AG10803 (cell line): ENCODE results near the gene PPP1R9A.
A peak's percentile ranks its signal among the peaks of the same experiment; 100 is the strongest.

Source experiments
- DNase-seq: peaks from one replicate; pipeline ENCODE4 v3.0.0; 2010; ENCODE audit warnings: low read depth
- H3K4me3 ChIP-seq: 2 replicates; pipeline ENCODE4 v1.5.1; 2011; ENCODE audit warnings: mild to moderate bottlenecking, low read length, control low read depth
- TF ChIP-seq, protein P1 (sequence below): conservative IDR thresholded peaks from 2 replicates; pipeline ENCODE4 v1.5.1; 2011; ENCODE audit warnings: mild to moderate bottlenecking, low read length, control low read depth, inconsistent platforms

The PPP1R9A gene

DNA sequence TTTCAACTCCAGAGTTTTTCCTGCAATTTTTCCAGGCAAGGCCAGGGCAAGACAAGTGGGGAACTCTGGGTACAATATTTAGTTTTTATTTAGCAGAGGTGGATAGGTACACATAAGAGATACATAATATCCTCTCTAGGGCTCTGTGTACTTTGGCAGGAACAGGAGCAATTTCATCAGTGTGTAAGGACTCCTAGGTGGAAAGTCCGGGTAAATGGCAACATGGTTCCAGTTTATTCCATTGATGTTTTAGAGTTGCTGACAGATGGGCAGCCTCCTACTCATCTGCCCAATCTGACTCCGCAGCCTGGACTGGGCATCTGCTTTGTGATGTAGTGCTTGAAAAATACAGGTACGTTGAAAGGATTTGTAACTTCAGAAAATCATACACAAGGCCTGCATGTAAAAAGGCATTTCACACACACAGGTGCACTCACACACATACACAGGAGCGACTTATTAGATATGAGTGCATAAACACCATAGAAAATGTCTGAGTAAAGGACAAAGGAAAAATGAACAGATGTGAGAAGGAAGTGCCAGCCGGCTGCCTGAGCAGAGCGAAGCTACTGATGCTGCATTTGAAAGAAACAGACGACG is 411.2 kb downstream of the PPP1R9A start:
- TF ChIP-seq, protein P1, sequence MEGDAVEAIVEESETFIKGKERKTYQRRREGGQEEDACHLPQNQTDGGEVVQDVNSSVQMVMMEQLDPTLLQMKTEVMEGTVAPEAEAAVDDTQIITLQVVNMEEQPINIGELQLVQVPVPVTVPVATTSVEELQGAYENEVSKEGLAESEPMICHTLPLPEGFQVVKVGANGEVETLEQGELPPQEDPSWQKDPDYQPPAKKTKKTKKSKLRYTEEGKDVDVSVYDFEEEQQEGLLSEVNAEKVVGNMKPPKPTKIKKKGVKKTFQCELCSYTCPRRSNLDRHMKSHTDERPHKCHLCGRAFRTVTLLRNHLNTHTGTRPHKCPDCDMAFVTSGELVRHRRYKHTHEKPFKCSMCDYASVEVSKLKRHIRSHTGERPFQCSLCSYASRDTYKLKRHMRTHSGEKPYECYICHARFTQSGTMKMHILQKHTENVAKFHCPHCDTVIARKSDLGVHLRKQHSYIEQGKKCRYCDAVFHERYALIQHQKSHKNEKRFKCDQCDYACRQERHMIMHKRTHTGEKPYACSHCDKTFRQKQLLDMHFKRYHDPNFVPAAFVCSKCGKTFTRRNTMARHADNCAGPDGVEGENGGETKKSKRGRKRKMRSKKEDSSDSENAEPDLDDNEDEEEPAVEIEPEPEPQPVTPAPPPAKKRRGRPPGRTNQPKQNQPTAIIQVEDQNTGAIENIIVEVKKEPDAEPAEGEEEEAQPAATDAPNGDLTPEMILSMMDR: no peak
- DNase-seq: no peak
- no peak overlapping the region for H3K4me3 ChIP-seq

DNA sequence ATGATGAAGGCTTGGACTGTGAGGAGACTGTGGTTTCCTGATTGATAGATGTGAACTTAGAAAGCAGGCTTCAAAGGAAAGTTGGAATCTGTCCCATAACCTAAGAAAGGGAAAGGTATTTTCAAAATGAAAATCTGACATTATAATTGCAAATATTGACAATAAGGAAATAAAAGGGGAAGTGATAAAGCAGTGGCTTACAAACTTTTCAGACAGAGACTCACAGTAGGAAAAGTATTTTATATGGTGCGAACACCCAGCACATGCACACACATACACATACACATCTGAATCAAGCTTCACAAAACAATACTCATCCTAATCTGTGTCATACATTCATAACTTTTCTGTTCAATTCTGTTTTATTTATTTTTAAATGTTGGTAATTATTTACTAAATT is 412.2 kb downstream of the PPP1R9A start:
- TF ChIP-seq, protein P1: no peak
- H3K4me3 ChIP-seq: no peak overlapping the region
- DNase-seq: no peak

DNA sequence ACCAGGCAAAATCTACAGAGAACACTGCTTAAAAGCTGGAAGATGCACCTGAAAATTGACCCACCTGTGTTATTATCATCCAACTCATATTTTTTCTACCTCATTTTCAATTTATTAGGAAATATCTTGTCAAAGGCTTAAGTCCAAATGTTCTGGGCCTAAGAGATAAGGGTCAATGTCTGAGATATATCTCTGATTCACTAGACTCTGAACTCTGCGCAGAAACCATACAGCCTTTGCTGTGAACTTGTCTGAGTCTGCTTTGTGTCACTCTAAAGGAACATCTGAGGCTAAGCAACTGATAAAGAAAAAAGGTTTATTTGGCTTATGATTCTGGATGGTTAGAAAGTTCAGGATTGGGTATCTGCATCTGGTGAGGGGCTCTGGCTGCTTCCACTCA is 413.3 kb downstream of the PPP1R9A start:
- TF ChIP-seq, protein P1: no peak
- no peak for DNase-seq
- H3K4me3 ChIP-seq: no peak overlapping the region

DNA sequence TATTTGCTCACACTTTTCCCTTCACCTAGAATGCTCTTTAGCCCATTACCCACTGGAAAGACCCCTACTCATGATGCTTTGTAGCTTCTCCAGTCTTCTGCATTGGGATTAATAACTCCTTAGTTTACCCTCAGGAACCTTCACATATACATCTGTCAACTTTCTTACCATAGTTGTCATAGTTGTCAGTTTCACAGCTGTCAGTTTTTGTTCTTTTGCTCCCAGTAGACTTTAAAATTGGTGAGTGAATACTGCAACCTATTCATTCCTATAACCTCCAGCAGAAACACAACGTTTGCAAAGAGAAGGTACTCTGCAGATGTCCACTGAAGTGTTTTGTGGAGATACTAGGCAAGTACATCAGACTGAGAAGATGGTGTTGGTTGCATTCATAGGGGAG is 414.3 kb downstream of the PPP1R9A start:
- no peak for DNase-seq
- TF ChIP-seq, protein P1: no peak
- no peak overlapping the region for H3K4me3 ChIP-seq

DNA sequence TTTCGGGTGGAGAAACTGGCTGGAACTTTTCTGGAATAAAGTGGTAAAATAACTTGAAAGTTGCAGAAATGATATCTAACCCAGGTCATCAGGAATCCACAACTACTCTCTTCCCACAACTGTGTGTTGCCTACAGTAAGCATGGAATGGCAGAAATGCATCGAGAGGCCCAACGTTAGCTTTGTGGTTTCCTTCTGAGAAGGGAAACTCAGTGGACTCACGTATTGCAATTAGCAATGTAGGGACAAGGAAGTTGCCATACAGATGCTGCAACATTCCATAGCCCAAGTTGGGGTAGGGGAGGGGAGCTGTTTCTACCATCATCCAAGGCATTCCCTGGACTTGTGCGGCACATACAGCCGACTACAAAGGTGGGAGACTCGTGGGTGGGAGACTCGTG is 415.0 kb downstream of the PPP1R9A start:
- TF ChIP-seq, protein P1: no peak
- peak; percentile 55 for DNase-seq
- no peak overlapping the region for H3K4me3 ChIP-seq

DNA sequence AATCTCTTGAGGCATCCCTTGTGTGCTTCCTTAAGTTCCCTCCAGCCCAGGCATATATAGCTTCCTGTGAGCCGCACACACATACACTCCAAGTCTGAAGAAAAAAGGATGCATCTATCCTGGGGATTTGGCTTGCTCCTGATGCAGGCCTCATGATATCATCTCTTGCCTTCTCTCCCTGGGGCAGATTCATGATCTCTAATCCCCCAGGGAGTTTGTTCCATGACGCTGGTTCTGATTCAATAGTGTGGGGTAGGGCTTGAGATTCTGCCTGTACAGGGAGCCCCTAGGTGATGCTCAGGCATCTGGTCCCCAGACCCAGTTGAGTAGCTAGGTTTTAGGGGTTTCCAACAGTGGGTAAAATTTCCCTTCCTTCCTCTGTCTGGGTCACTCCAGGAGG is 415.5 kb downstream of the PPP1R9A start:
- no peak overlapping the region for H3K4me3 ChIP-seq
- TF ChIP-seq, protein P1: no peak
- peak; percentile 8 for DNase-seq

DNA sequence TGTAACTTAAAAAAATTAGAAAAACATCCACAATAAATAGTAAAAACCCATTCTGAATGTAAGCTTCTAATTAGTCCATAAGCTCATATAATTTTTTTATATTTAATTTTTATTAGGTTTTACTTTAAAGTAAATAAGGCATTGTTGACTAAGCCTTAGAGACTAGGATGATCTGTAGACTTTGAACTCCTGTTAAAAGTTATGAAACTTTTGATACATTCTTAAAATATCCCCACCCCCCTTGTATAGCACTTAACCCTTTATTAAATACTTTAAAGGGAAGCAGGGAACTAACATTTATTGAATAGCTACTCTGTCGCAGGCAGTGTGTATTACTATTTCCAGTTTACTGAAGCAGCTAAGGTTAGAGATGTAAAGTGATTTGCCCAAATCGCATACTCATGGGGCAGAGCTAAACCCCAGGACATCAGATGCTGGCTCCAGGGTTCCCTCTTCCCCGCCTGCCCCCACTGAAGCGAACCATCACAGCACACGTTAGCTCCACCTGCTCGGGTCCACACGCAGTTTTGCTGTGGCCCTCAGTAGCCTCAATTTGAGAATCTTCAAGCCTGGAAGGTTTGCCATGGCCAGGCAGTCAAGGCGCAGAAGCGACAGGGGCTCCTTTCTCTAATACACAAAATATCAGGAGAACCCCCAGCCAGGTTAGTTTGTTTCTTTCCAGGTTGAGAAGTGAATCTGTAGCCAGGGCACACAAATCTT is 416.2 kb downstream of the PPP1R9A start:
- no peak overlapping the region for H3K4me3 ChIP-seq
- no peak for DNase-seq
- TF ChIP-seq, protein P1: no peak
